DMS 273 (cell line): ENCODE data around the gene CRACR2A.

Source experiments
- DNase-seq: peaks from one replicate; lab custom pipeline; 2025; ENCODE audit not compliant: unreplicated experiment; lab: John Stamatoyannopoulos, UW

CRACR2A gene

GRCh38 chr12:3600951-3601350 lies 152.0 kb downstream of the CRACR2A start:
- DNase-seq, result no peak

GRCh38 chr12:3600039-3600720 lies 152.7 kb downstream of the CRACR2A start:
- peak; percentile 42 for DNase-seq

GRCh38 chr12:3598896-3599860 lies 153.7 kb downstream of the CRACR2A start:
- no peak for DNase-seq

- no peak for DNase-seq
Measured at GRCh38 chr12:3597526-3598210, 155.2 kb downstream of the CRACR2A start.

GRCh38 chr12:3596703-3597415 lies 156.1 kb downstream of the CRACR2A start:
- DNase-seq, result no peak

GRCh38 chr12:3595721-3596120 lies 157.2 kb downstream of the CRACR2A start:
- DNase-seq, result no peak

GRCh38 chr12:3594966-3595365 lies 157.9 kb downstream of the CRACR2A start:
- DNase-seq, result no peak

- DNase-seq, result no peak
Measured at GRCh38 chr12:3593906-3594483, 158.9 kb downstream of the CRACR2A start.

GRCh38 chr12:3592856-3593625 lies 159.9 kb downstream of the CRACR2A start:
- DNase-seq, result no peak

GRCh38 chr12:3589745-3590144 lies 163.2 kb downstream of the CRACR2A start:
- DNase-seq, result no peak

- DNase-seq, result no peak
Measured at GRCh38 chr12:3587402-3588013, 165.4 kb downstream of the CRACR2A start.

GRCh38 chr12:3583656-3584334 lies 169.1 kb downstream of the CRACR2A start:
- no peak for DNase-seq

GRCh38 chr12:3580094-3580749 lies 172.7 kb downstream of the CRACR2A start:
- DNase-seq, result no peak

- DNase-seq, result no peak
Measured at GRCh38 chr12:3579446-3580093, 173.3 kb downstream of the CRACR2A start.

GRCh38 chr12:3578557-3578956 lies 174.4 kb downstream of the CRACR2A start:
- no peak for DNase-seq

GRCh38 chr12:3576891-3577290 lies 176.0 kb downstream of the CRACR2A start:
- DNase-seq, result no peak

- no peak for DNase-seq
Measured at GRCh38 chr12:3574986-3575385, 177.9 kb downstream of the CRACR2A start.

- peak; percentile 1 for DNase-seq
Measured at GRCh38 chr12:3572560-3572959, 180.3 kb downstream of the CRACR2A start.
